PC-9 (cell line): ENCODE data around the gene LOXL3.

Experiments
- EZH2 ChIP-seq: fragments of 200-600 bp; sonication (generic); IDR thresholded peaks from 2 replicates; pipeline ENCODE4 v1.8.0; 2017; ENCODE audit warnings: antibody characterized with exemption, low read depth
- TF ChIP-seq, protein P1 (sequence below): fragments of 200-600 bp; sonication (generic); conservative IDR thresholded peaks from 2 replicates; pipeline ENCODE4 v1.6.1; 2017; ENCODE audit warnings: mixed run types, antibody characterized with exemption, mild to moderate bottlenecking, moderate library complexity

DNA sequence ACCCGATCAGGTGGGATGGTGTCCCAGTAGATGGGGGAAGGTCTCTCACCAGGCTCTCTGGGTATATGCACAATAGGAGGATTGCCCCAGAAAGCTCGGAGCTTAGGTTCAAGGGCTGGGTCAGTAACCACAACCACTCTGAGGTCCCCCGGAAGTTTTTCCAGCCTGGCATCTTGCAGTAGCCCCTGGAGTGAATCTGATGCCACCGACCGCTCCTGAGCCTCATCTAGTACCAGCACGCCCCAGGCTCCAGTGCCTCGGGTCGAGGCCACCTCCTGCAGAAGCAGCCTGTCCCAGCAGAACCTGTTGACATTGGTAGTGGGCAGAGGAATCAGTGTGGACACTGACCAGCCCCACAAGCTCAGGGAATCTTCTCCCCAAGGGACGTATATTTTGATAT lies 29.7 kb downstream of the LOXL3 start:
- TF ChIP-seq, protein P1, sequence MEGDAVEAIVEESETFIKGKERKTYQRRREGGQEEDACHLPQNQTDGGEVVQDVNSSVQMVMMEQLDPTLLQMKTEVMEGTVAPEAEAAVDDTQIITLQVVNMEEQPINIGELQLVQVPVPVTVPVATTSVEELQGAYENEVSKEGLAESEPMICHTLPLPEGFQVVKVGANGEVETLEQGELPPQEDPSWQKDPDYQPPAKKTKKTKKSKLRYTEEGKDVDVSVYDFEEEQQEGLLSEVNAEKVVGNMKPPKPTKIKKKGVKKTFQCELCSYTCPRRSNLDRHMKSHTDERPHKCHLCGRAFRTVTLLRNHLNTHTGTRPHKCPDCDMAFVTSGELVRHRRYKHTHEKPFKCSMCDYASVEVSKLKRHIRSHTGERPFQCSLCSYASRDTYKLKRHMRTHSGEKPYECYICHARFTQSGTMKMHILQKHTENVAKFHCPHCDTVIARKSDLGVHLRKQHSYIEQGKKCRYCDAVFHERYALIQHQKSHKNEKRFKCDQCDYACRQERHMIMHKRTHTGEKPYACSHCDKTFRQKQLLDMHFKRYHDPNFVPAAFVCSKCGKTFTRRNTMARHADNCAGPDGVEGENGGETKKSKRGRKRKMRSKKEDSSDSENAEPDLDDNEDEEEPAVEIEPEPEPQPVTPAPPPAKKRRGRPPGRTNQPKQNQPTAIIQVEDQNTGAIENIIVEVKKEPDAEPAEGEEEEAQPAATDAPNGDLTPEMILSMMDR, result no peak
- no peak for TF ChIP-seq EZH2
